B cell (primary cell): ENCODE results near the gene RPL10A. TPM values are rescaled to one million over a fixed set of nuclear protein-coding genes. Genes with fewer than 3 reads are reported as not detected.

ENCODE experiments used
- ATAC-seq: fragments of 200-7000 bp; cut with Tn5 transposase; one replicate; pipeline ENCODE4 v1.10.0; 2021; ENCODE audit warnings: low read depth, mild to moderate bottlenecking, moderate number of reproducible peaks, moderate library complexity
- CTCF ChIA-PET: fragments of 350-600 bp; sonication (Branson Sonifier 250); formaldehyde crosslinking; loops from one replicate; lab custom pipeline; 2021; ENCODE audit warnings: antibody characterized with exemption, inconsistent platforms; lab: Charles Lee
- POLR2A ChIA-PET: fragments of 350-600 bp; sonication (Branson Sonifier 250); formaldehyde crosslinking; loops from one replicate; lab custom pipeline; 2021; ENCODE audit warnings: antibody characterized with exemption; lab: Charles Lee
- DNase-seq: peaks from one replicate; pipeline ENCODE4 v3.0.0; 2013
- H2AFZ ChIP-seq: 2 replicates; pipeline ENCODE4 v1.6.1; 2012; ENCODE audit warnings: mild to moderate bottlenecking, low read depth, low read length; ENCODE audit not compliant: insufficient read depth, poor library complexity, severe bottlenecking
- H3K27ac ChIP-seq, 2 donors: 1 replicate in 1 of 2; 2 replicates in 1 of 2; pipeline ENCODE4 v1.5.1; 2012 to 2013; ENCODE audit warnings: low read length in 2 of 2, mild to moderate bottlenecking in 2 of 2, moderate library complexity in 1 of 2
- H3K27me3 ChIP-seq, 4 experiments: fragments of 200-600 bp in 1 of 4; sonication (generic) in 1 of 4; replicated peaks in 1 of 4; 1 replicate in 2 of 4; 2 replicates in 2 of 4; pipeline versions ENCODE4 v1.6.1 to v1.7.0; 2013 to 2016; ENCODE audit warnings: low read length in 3 of 4, mild to moderate bottlenecking in 2 of 4, mixed read lengths in 1 of 4, moderate library complexity in 1 of 4; ENCODE audit not compliant: insufficient read depth in 4 of 4, control insufficient read depth in 3 of 4; ENCODE audit errors: control extremely low read depth in 1 of 4
- H3K36me3 ChIP-seq, 2 experiments: replicated peaks in 1 of 2; 1 replicate in 1 of 2; 2 replicates in 1 of 2; pipeline versions ENCODE4 v1.6.1 to v1.7.1; 2013; ENCODE audit warnings: low read length in 1 of 2; ENCODE audit not compliant: insufficient read depth in 2 of 2, control insufficient read depth in 1 of 2; ENCODE audit errors: control extremely low read depth in 1 of 2, extremely low read depth in 1 of 2
- H3K4me1 ChIP-seq, 2 donors: fragments of 200-600 bp in 1 of 2; sonication (generic) in 1 of 2; 1 replicate in 1 of 2; 2 replicates in 1 of 2; pipeline versions ENCODE4 v1.5.1 to v1.6.1; 2013 to 2017; ENCODE audit warnings: low read length in 2 of 2; ENCODE audit not compliant: control insufficient read depth in 2 of 2, insufficient read depth in 2 of 2
- H3K4me2 ChIP-seq: replicated peaks from 2 replicates; pipeline ENCODE3; 2012; ENCODE audit warnings: mild to moderate bottlenecking, low read depth, low read length; ENCODE audit not compliant: poor library complexity, severe bottlenecking
- H3K4me3 ChIP-seq, 5 experiments: fragments of 200-600 bp in 1 of 5; sonication (generic) in 1 of 5; 1 replicate in 3 of 5; 2 replicates in 2 of 5; pipeline versions ENCODE4 v1.5.1 to v1.7.0; 2011 to 2016; ENCODE audit warnings: low read length in 4 of 5, mild to moderate bottlenecking in 4 of 5, low read depth in 2 of 5, control low read depth in 1 of 5, moderate library complexity in 1 of 5; ENCODE audit not compliant: insufficient read depth in 1 of 5; ENCODE audit errors: control extremely low read depth in 1 of 5, extremely low read depth in 1 of 5
- H3K79me2 ChIP-seq: fragments of 200-600 bp; sonication (generic); one replicate; pipeline ENCODE4 v1.6.0; 2016; ENCODE audit warnings: low read length; ENCODE audit not compliant: control insufficient read depth, insufficient read depth
- H3K9ac ChIP-seq: fragments of 200-600 bp; sonication (generic); 2 replicates; pipeline ENCODE4 v1.6.1; 2017; ENCODE audit warnings: mild to moderate bottlenecking, low read length, moderate library complexity
- H3K9me3 ChIP-seq, 3 donors: one replicate each; pipeline versions ENCODE4 v1.6.1 to v1.7.1; 2013; ENCODE audit warnings: low read length in 2 of 3; ENCODE audit not compliant: control insufficient read depth in 2 of 3, insufficient read depth in 1 of 3; ENCODE audit errors: control extremely low read depth in 1 of 3
- H4K20me1 ChIP-seq: 2 replicates; pipeline ENCODE4 v1.6.0; 2012; ENCODE audit warnings: mild to moderate bottlenecking, low read length; ENCODE audit not compliant: insufficient read depth, control insufficient read depth, poor library complexity, severe bottlenecking
- H3K27ac Mint-ChIP-seq: one replicate; pipeline ENCODE4 v1.8.0; 2021; ENCODE audit warnings: mixed read lengths
- H3K27me3 Mint-ChIP-seq: one replicate; pipeline ENCODE4 v1.8.0; 2021; ENCODE audit warnings: mixed read lengths
- H3K4me1 Mint-ChIP-seq: one replicate; pipeline ENCODE4 v1.8.0; 2021; ENCODE audit warnings: mixed read lengths
- H3K4me3 Mint-ChIP-seq: one replicate; pipeline ENCODE4 v1.8.0; 2021; ENCODE audit warnings: mixed read lengths
- H3K9me3 Mint-ChIP-seq: one replicate; pipeline ENCODE4 v1.8.0; 2022; ENCODE audit warnings: mixed read lengths; ENCODE audit not compliant: insufficient read depth
- CTCF ChIP-seq: fragments of 200-600 bp; IDR thresholded peaks from one replicate; pipeline ENCODE4 v1.8.0; 2022; ENCODE audit warnings: antibody characterized with exemption, mild to moderate bottlenecking
- EZH2 ChIP-seq: IDR thresholded peaks from 2 replicates; pipeline ENCODE4 v1.6.1; 2012; ENCODE audit warnings: borderline replicate concordance, low read depth, mild to moderate bottlenecking, moderate library complexity, low read length; ENCODE audit not compliant: insufficient read depth, poor library complexity, severe bottlenecking
- WGBS: methylation state at CpG from one replicate; pipeline ENCODE4 v1.1.5; 2013; ENCODE audit warnings: missing lambda C conversion rate; ENCODE audit not compliant: insufficient coverage; 5-methylcytosine and 5-hydroxymethylcytosine counted together
- intact Hi-C: fragments of 100-400 bp; cut with micrococcal nuclease; formaldehyde crosslinking; loops from one replicate; pipeline ENCODE4 v1.10.0; 2022
- polyA plus RNA-seq: library from polyadenylated mRNA; depleted of rRNA; stranded (reverse); fragments of >200 nt; gene quantifications from 2 replicates; pipeline ENCODE4 v1.2.3, GENCODE V29; 2012
- total RNA-seq, 2 donors: library from RNA; stranded (reverse); fragments of 120-200 nt in 1 of 2; gene quantifications; 1 replicate in 1 of 2; 2 replicates in 1 of 2; pipeline versions ENCODE4 v1.2.3 to v1.2.4, GENCODE V29; 2013 to 2022

Gene RPL10A
- total and polyA plus RNA-seq, 2 donors (not counting 1 experiment from before 2014, with no cell fraction given) = 1,687 to 3,150 TPM

- Histone ChIP-seq H3K27ac (no peak overlapping the region), H3K9ac (no peak overlapping the region), H3K4me3 (no peak overlapping the region), H3K79me2 (peaks cover 4% of the 10 kb centered on the region), H3K9me3 (no peaks in the 10 kb centered on the region), H4K20me1 (peaks cover 8% of the 10 kb centered on the region), H2AFZ (no peak overlapping the region), H3K4me1 (peaks cover 5 to 6% of the 10 kb centered on the region in 2 donors), H3K36me3 (peaks cover 4 to 19% of the 10 kb centered on the region in 2 experiments), H3K4me2 (no peak overlapping the region), H3K27me3 (no peaks in the 10 kb centered on the region)
- POLR2A ChIA-PET = interaction anchor here (0.5 to 0.6 kb wide), 2 partner anchors 13 to 116 kb away, joined by 3 to 4 read pairs; no protein-coding TSS in a partner anchor
- intact Hi-C loops = no loop called here
- Mint-ChIP-seq H3K27ac (no peak overlapping the region), H3K9me3 (no peaks in the 10 kb centered on the region), H3K27me3 (no peaks in the 10 kb centered on the region), H3K4me1 (peaks cover 17% of the 10 kb centered on the region), H3K4me3 (no peak overlapping the region)
- WGBS = 100% methylated on average over 2 of the region's 4 CpGs
- no peak for TF ChIP-seq CTCF
- no peak for ATAC-seq
- CTCF ChIA-PET = interaction anchor here (1.1 to 11.4 kb wide), 2 partner anchors 11 to 160 kb away, joined by 3 to 127 read pairs; partner anchors contain the start of gene RPL10A
- no peak for DNase-seq
Measured at GRCh38 chr6:35457907-35458306, 10.3 kb upstream of the RPL10A start.

- H3K4me3 Mint-ChIP-seq = no peak overlapping the region
- no peak overlapping the region for H3K4me3 ChIP-seq
- peaks cover 6 to 17% of the 10 kb centered on the region in 2 experiments for H3K36me3 ChIP-seq
- no peaks in the 10 kb centered on the region for H3K27me3 ChIP-seq
- CTCF ChIA-PET = interaction anchor here (0.6 to 1.9 kb wide), 4 partner anchors 12 to 166 kb away, joined by 3 to 5 read pairs (median 4); no protein-coding TSS in a partner anchor
- no peak overlapping the region for H3K27ac ChIP-seq
- H4K20me1 ChIP-seq = no peaks in the 10 kb centered on the region
- 92% methylated on average over 2 of the region's 3 CpGs for WGBS
- H3K4me1 Mint-ChIP-seq = peaks cover 3% of the 10 kb centered on the region
- H3K9me3 ChIP-seq = no peaks in the 10 kb centered on the region
- H3K4me2 ChIP-seq = no peak overlapping the region
- intact Hi-C loops = no loop called here
- peaks cover under 1% of the 10 kb centered on the region for H3K79me2 ChIP-seq
- POLR2A ChIA-PET = no interaction called here
- H3K27me3 Mint-ChIP-seq = no peaks in the 10 kb centered on the region
- H3K4me1 ChIP-seq = no peaks in the 10 kb centered on the region
- ATAC-seq (no peak), DNase-seq (no peak)
- TF ChIP-seq CTCF (no peak), EZH2 (no peak)
- H3K9me3 Mint-ChIP-seq = no peaks in the 10 kb centered on the region
- H3K27ac Mint-ChIP-seq = no peak overlapping the region
- no peak overlapping the region for H2AFZ ChIP-seq
- no peak overlapping the region for H3K9ac ChIP-seq
Measured at GRCh38 chr6:35461270-35461669, 6.9 kb upstream of the RPL10A start.
